Body of pancreas (tissue), 4 donors: Measurements from ENCODE around the gene ATXN1. TPM values are rescaled to one million over a fixed set of nuclear protein-coding genes. Genes with fewer than 3 reads are reported as not detected.
A peak's percentile ranks its signal among the peaks of the same experiment; 100 is the strongest.

Experiments used
- ATAC-seq: fragments of 150-250 bp; one replicate; pipeline ENCODE4 v1.9.1; 2016
- DNase-seq, 4 donors: peaks; one replicate each; pipeline ENCODE4 v3.0.0-alpha.2; 2019
- H3K27ac ChIP-seq, 4 donors: fragments of 200-600 bp; sonication (generic); 1 replicate in 3 of 4; 2 replicates in 1 of 4; pipeline versions ENCODE4 v1.5.1 to v1.6.1; 2016 to 2019; ENCODE audit warnings: mild to moderate bottlenecking in 1 of 4, mixed read lengths in 1 of 4, moderate library complexity in 1 of 4
- H3K27me3 ChIP-seq, 2 donors: fragments of 200-600 bp; sonication (generic); one replicate each; pipeline ENCODE4 v1.6.0; 2016; ENCODE audit warnings: mild to moderate bottlenecking in 1 of 2
- H3K36me3 ChIP-seq, 2 donors: fragments of 200-600 bp; sonication (generic); replicated peaks in 1 of 2; 2 replicates each; pipeline ENCODE4 v1.5.1; 2016; ENCODE audit warnings: low read depth in 2 of 2; ENCODE audit not compliant: insufficient read depth in 1 of 2
- H3K4me1 ChIP-seq: fragments of 200-600 bp; sonication (generic); one replicate; pipeline ENCODE4 v1.6.0; 2016
- H3K4me3 ChIP-seq, 2 donors: fragments of 200-600 bp; sonication (generic); 1 replicate in 1 of 2; 2 replicates in 1 of 2; pipeline ENCODE4 v1.5.1; 2016 to 2019
- H3K9me3 ChIP-seq, 3 donors: fragments of 200-600 bp; sonication (generic); 1 replicate in 2 of 3; 2 replicates in 1 of 3; pipeline ENCODE4 v1.5.1; 2016
- POLR2A ChIP-seq, 3 donors: fragments of 450-650 bp; IDR thresholded peaks; one replicate each; pipeline ENCODE4 v1.6.1; 2016; ENCODE audit warnings: antibody characterized with exemption in 3 of 3, mild to moderate bottlenecking in 2 of 3
- WGBS, 2 donors: methylation state at CpG; one replicate each; pipeline ENCODE4 v1.1.5; 2017; 5-methylcytosine and 5-hydroxymethylcytosine counted together
- intact Hi-C: fragments of 100-400 bp; cut with DNase I; formaldehyde crosslinking; loops from one replicate; pipeline ENCODE4 v1.15.1; 2023
- total RNA-seq, 2 donors: library from RNA; depleted of rRNA; stranded (reverse); fragments of >200 nt; gene quantifications; one replicate each; pipeline ENCODE4 v1.1.0, GENCODE V29; 2016
- TF ChIP-seq, protein P1 (sequence below), 7 experiments: fragments of 450-650 bp in 4 of 7; fragments of 200-600 bp in 3 of 7; sonication (generic) in 3 of 7; IDR thresholded peaks; one replicate each; pipeline ENCODE4 v1.5.1; 2016 to 2019; ENCODE audit warnings: antibody characterized with exemption in 7 of 7

The ATXN1 gene
- total RNA-seq, 2 donors from 2014 or later, result 24.6 to 24.7 TPM

DNA sequence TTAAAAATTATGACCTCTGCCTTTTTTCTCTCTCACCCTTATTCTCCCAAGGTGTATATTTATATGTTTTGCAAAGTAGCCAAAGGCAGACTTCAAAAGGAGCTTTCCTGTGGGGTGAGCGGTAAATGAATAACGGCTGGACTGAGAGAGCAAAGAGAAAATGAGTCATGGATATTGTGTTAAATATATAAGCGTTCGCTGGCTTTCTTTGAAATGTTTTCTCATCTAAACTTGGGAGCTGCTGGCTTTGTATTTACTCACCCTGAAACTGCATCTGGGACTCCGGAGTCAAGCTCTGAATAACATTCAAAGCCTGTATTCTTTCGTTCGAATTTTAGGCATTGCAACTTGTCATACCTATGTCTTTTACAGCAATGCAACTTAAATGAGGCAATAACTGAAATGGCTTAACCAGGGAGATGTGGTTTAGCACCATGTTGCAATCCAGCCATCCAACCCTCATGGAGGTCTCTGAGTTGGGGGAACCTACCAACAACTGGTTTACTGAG is 32.0 kb downstream of the ATXN1 start:
- Histone ChIP-seq H3K36me3 (no peaks in the 10 kb centered on the region), H3K27me3 (no peaks in the 10 kb centered on the region), H3K9me3 (no peaks in the 10 kb centered on the region), H3K27ac (no peak overlapping the region), H3K4me3 (no peak overlapping the region), H3K4me1 (peaks cover 36% of the 10 kb centered on the region)
- DNase-seq (no peak), ATAC-seq (no peak)
- WGBS, 2 donors, result 68 to 69% methylated on average over 7 of the region's 7 CpGs
- TF ChIP-seq, protein P1, sequence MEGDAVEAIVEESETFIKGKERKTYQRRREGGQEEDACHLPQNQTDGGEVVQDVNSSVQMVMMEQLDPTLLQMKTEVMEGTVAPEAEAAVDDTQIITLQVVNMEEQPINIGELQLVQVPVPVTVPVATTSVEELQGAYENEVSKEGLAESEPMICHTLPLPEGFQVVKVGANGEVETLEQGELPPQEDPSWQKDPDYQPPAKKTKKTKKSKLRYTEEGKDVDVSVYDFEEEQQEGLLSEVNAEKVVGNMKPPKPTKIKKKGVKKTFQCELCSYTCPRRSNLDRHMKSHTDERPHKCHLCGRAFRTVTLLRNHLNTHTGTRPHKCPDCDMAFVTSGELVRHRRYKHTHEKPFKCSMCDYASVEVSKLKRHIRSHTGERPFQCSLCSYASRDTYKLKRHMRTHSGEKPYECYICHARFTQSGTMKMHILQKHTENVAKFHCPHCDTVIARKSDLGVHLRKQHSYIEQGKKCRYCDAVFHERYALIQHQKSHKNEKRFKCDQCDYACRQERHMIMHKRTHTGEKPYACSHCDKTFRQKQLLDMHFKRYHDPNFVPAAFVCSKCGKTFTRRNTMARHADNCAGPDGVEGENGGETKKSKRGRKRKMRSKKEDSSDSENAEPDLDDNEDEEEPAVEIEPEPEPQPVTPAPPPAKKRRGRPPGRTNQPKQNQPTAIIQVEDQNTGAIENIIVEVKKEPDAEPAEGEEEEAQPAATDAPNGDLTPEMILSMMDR (IDR thresholded peaks at IDR 0.05), result no peak
- TF ChIP-seq POLR2A (IDR thresholded peaks at IDR 0.05), result no peak
- intact Hi-C loops, result no loop called here

DNA sequence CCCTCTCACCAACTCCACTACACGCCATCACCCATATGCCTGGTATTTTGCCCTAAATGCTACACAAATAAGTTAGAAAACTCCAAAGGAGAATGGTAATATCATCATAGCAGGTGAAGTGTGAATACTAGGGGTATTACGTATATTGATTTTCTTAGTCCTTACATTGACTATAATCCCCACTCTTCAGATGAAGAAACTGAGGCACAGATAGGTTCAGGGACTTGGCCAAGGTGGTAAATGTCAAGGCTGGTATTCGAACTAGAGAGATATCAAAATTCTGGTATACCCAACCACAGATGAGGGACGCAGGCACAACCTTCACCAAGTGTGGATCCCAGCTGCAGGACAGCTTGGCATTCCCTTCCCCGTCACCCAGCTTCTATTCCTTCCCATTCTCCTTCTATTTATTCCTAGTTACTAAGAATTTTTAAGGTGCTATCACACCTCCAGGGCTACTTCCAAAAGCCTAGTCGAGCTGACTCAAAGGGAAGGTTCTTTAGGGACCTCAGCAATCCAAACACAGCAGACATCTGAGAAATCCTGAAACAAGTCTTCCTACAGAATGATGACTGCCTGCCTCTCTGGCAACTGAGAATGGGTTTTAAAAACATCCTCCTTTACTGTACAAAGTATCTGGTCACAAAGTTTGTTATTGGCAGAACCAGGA is 32.6 kb downstream of the ATXN1 start:
- 81 to 87% methylated on average over 6 of the region's 6 CpGs for WGBS, 2 donors
- Histone ChIP-seq H3K36me3 (no peaks in the 10 kb centered on the region), H3K27ac (no peak overlapping the region), H3K4me3 (no peak overlapping the region), H3K4me1 (peaks cover 36% of the 10 kb centered on the region), H3K9me3 (no peaks in the 10 kb centered on the region), H3K27me3 (no peaks in the 10 kb centered on the region)
- intact Hi-C loops, result no loop called here
- no peak for TF ChIP-seq POLR2A (IDR thresholded peaks at IDR 0.05)
- TF ChIP-seq, protein P1 (IDR thresholded peaks at IDR 0.05), result no peak
- no peak for DNase-seq
- no peak for ATAC-seq

DNA sequence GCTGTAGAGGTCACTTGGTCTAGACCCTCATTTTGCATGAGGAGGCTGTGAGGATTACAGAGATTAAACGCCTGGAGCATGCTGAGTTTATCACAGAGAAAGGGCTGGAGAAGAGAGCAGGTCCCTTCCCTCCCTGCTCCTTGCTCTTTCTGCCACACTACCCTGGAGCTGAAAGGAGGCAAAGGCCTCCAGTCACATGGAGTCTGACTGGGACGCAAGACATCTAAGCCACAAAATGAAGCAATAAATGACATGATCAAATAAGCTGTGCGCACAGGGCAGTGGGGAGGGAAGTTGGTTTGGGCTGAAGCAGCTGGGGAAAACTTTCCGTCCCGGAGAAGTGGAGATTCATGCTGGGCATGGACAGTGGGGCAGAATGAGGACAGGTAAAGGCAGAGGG is 33.3 kb downstream of the ATXN1 start:
- DNase-seq (peak in 1 of 4 donors; percentile 52), ATAC-seq (no peak)
- intact Hi-C loops, result no loop called here
- H3K27me3 ChIP-seq, result no peaks in the 10 kb centered on the region
- H3K9me3 ChIP-seq, result no peaks in the 10 kb centered on the region
- peak overlapping the region in 1 of 4 donors; percentile 24 for H3K27ac ChIP-seq
- H3K4me1 ChIP-seq, result peaks cover 36% of the 10 kb centered on the region
- 68 to 93% methylated on average over 5 of the region's 5 CpGs for WGBS, 2 donors
- peak in 1 of 3 donors; percentile 26 for TF ChIP-seq POLR2A (IDR thresholded peaks at IDR 0.05)
- TF ChIP-seq, protein P1 (IDR thresholded peaks at IDR 0.05), result no peak
- no peaks in the 10 kb centered on the region for H3K36me3 ChIP-seq
- no peak overlapping the region for H3K4me3 ChIP-seq

DNA sequence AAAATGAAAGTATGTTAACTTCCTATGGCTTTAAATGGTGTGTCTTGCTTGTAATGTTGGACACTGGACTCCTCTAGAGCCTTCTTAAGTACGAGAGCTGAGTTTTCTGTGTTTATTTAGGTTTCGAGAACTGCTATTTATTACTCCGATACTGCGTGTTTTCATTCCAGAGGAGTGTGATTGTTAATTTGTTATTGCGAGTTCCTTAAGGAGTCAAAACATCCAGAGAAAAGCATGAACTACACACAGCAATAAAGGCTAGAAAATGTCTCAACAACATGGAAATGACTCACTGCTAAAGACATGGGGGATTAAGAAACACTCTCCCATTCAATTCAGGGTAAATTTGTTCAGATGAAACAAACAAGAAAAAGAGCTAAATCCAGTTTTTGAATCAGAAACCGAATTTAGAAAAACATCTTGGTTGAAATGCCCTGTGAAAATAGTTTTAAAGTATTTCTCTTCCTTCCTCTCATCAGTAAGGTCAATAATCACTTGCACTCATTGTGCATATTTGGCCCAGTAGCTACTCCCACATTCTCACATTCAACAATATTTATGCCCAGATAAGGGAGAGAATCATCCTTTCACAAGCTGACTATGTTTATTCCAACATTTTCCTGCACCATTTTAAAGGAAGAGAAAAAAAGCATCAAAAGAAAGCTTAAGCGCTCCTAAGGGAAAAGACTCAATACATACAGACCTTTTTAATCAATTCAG is 36.0 kb downstream of the ATXN1 start:
- ATAC-seq (no peak), DNase-seq (no peak)
- H3K4me1 ChIP-seq, result peaks cover 16% of the 10 kb centered on the region
- H3K27ac ChIP-seq, result peak overlapping the region in 1 of 4 donors; percentile 19
- TF ChIP-seq, protein P1 (IDR thresholded peaks at IDR 0.05), result no peak
- no peak for TF ChIP-seq POLR2A (IDR thresholded peaks at IDR 0.05)
- no peaks in the 10 kb centered on the region for H3K27me3 ChIP-seq
- no peak overlapping the region for H3K4me3 ChIP-seq
- 71 to 74% methylated on average over 7 of the region's 7 CpGs for WGBS, 2 donors
- H3K36me3 ChIP-seq, result no peaks in the 10 kb centered on the region
- no peaks in the 10 kb centered on the region for H3K9me3 ChIP-seq
- intact Hi-C loops, result no loop called here
